GM19463 (cell line): ENCODE results near the gene NLK.
"Not testable (repeated sequence)": the region's sequence is repeated elsewhere in the genome, so short reads cannot be mapped to it uniquely, and the experiment has no call there.

Experiments
- ATAC-seq: cut with Tn5 transposase; IDR thresholded peaks from one replicate; pipeline ENCODE4 v1.9.1; 2021; ENCODE audit warnings: mild to moderate bottlenecking, moderate library complexity; ENCODE audit not compliant: unreplicated experiment

The NLK gene

DNA sequence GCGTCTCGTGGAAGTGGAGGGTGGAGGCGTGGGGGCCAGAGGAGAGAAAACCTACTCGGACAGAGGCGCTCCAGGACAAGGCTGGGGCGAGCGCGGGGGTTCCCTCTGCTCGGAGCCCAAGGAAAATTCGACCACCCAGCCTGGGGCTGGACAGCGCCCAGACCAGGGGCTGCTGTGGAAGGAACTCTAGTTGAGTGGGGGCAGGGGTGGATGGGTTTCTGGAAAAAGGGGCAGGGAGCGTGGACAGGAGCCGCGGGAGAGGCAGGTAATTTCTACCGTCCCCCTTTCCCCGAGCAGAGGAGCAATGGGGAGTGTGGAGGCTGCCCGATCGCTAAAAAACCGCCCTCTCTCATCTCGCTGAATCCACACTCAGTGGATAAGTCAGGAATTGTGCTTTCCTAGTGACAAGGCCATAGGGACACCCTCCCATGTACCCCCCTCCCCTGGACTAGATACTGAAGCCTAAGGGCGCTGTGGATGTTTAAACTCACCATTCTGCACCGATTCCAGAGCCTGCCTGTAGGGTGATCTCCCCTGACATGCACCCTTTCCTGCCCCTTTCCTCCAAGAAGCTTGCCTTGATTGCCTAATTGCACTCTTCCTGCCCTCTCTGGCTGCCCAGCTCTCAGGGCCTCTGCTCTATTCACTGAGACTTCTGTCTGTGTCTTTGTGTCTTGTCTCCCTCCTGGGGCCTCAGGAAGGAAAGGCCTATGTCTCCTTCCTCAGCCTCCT is 185.8 kb downstream of the NLK start:
- ATAC-seq, result no peak

DNA sequence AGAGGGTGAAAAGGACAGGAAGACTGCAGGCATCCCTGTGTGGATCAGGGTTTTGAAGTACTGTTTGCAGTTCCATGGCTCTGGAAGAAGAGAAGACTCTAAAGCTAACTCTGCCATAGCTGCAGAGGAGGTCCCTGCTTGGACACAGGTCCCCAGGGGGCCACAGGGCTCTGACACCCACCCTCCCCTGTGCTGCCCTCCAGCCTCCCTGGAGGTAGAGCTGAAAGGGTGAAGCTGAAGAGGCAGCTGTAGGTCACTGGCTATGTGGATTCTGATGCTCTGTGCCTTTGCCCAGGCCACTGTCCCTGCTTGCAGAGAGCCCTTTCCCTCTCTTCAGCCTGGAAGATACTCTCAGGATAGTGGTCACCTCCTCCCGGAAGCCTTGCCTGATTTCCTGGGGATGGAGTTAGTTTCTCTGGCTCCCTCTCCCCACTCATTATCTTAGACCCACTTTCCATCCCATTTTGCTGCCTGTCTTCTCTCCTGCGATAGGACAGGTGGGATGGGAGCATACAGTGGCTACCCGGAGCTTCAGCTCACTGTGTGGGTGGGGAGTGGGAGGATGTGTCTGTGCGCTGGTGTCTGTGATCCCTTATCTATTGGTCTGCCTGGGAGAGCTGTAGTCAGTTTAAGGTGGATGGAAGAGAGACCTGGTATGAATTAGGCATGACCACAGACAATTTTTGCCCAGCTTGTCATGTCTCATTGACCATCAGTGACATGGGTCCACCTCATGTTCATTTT is 186.7 kb downstream of the NLK start:
- ATAC-seq, result no peak

GRCh38 chr17:28230011-28230410 is 187.5 kb downstream of the NLK start:
- no peak for ATAC-seq

- ATAC-seq, result not testable (repeated sequence)
These were observed 188.1 kb downstream of the NLK start for GRCh38 chr17:28230607-28231006.

DNA sequence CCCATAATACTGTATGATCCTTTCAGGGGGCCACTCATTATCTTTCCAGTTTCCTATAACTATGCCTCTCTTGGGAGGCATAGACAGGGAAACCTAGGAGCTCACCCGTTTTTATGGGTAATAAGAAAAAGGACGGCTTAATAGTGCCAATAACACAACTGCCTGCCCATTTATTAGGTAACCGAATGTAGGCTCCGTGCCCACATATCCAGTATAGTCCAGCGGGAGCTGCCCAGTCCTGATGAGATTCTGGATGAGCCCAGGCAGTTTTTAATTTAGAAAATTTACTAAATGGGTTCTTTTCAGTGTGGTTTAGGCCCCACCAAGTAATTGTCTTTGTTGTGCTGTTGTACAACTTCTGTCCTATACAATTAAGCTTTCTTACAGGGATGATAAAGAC is 189.1 kb downstream of the NLK start:
- not testable (repeated sequence) for ATAC-seq

DNA sequence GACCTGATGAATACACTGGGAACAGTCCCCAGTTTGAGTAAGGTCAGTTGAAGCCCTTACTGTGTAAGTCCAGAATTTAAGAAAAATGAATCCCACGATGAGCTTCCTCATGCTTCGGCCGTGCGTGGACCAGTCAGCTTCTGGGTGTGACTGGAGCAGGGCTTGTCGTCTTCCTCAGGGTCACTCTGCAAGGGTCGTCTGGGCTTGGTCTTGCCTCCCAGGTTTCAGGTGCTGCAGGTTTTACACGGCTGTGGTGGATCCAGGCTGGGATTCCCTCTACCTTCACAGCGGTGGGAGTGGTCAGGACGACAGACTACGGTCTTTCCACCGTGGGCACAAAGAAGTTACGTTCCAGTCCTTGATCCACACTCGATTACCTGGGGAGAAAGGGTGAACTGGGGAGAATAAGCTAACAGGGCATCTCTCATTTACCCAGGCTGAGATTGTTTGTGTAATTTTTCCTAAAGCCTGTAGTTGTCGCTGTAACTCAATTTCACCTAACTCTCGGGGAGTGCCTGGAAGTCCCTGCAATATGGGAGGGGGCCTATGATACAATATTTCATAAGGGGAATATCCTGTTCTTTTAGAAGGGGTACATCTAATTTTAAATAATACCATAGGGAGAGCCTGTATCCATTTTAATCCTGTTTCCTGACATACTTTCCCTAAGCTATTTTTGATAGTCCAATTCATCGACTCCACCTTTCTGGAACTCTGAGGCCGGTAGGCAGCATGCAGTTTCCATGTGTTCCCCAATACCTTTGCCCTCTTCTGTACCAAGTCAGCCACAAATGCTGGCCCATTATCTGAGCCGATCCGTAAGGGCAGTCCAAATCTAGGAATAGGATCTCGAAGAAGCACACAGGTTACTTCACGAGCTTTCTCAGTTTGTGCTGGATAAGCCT is 190.7 kb downstream of the NLK start:
- ATAC-seq, result not testable (repeated sequence)

GRCh38 chr17:28233872-28234856 is 191.7 kb downstream of the NLK start:
- ATAC-seq, result not testable (repeated sequence)

GRCh38 chr17:28235066-28235700 is 192.7 kb downstream of the NLK start:
- ATAC-seq, result not testable (repeated sequence)

DNA sequence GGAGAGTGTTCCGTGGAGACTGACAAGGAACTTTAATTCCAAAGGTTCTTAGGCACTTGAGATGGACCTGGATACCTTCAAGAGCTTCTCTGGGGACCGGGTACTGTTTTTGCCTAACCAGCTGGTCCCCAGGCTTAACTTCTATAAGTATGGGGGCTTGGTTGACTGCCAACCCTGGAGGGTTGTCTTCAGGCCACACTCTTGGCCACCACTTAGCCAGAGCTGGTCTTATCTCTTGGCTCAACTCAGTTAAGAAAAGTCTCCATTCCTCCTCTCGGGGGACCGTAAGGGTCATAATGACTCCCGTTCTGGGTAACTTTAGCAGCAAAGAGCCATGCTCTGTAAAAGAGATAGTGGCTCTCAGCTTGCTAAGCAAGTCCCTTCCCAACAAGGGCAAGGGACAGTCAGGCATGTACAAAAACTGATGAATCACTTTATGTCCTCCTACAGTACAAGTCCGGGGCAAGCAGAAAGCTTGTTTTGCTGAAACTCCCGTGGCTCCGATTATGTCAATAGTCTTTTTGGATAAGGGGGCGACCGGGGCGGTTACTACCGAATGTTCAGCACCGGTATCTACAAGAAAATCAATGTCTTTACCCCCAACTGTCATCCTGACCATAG is 193.7 kb downstream of the NLK start:
- not testable (repeated sequence) for ATAC-seq

GRCh38 chr17:28238547-28239270 is 196.2 kb downstream of the NLK start:
- not testable (repeated sequence) for ATAC-seq

- ATAC-seq, result no peak
These were observed 196.8 kb downstream of the NLK start for GRCh38 chr17:28239271-28239624.

DNA sequence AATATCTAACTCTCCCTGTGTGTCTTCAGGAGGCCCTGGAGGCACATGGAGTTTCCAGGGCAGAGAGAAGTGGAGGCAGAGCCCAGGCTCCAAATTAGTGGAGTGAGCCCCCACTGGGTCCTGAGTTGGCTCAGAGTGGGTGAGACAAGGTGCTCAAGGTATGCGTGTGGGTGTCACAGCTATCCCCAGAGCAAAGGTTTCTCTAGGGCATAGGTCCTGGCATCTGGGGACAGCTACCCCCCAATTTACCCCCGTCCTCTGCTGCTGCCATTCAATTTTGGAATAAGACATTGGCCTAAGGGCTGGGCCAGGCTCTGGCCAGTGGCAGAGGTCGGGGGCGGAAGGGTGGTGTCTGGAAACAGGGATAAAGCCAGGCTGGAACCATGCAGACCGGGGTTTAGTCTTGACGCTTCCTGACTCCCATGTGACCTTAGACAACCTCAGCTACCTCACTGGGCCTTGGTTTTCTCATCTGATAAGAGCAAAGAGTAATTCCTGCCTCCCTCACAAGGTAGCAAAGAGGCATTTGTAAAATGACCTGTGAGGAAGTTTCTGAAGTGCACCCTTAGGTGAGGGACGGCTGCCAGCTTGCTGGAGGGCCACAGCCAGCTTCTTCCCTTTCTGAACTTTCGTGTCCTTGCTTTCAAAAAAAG is 198.3 kb downstream of the NLK start:
- no peak for ATAC-seq

DNA sequence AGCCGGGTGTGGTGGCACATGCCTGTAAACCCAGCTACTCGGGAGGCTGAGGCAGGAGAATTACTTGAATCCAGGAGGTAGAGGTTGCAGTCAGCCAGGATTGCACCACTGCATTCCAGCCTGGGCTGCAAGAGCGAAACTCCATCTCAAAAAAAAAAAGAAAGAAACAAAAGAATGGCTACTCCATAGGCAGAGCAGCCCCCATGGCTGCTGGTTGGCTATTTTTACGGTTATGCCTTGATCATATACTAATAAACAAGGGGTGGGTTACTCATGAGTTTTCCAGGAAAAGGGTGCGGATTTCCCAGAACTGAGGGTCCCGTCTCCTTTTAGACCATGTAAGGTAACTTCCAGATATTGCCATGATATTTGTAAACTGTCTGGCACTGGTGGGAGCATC is 200.3 kb downstream of the NLK start:
- no peak for ATAC-seq

DNA sequence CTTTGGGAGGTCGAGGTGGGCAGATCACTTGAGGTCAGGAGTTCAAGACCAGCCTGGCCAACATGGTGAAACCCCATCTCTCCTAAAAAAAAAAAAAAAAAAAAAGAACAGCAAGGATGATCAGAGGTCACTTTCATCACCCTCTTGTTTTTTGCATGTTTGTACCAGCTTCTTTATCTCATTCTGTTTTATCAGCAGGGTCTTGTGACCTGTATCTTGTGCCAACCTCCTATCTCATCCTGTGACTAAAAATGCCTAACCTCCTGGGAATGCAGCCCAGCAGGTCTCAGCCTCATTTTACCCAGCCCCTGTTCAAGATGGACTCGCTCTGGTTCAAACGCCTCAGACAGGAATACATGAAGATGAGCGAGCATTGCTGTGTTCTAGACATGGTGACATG is 200.8 kb downstream of the NLK start:
- not testable (repeated sequence) for ATAC-seq

GRCh38 chr17:28244446-28244845 is 202.0 kb downstream of the NLK start:
- ATAC-seq, result no peak
